Fibroblast of skin of abdomen (primary cell): ENCODE measurements around the gene UNC5A.

Experiments
- DNase-seq: peaks from one replicate; pipeline ENCODE4 v3.0.0-alpha.2; 2013

Gene UNC5A

DNA sequence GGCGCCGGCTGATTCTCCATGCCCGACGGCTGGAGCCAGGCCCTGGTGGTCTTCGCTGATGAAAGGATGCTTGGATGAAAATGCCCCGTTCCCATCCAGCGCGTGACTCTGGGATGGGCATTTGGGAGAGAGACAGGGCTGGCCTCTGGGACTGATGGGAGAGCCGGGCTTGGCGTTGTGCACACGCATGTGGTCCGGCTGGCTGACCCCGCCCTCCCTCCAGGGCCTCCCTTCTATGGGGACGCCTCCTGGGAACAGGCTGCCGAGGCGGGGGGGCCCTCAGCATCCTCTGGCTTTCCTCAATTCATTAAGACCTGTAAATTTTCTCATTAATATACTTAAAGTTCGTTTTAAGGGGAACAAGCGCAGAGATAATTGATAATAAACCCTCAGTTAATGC, 36.8 kb downstream of the UNC5A start:
- no peak for DNase-seq

DNA sequence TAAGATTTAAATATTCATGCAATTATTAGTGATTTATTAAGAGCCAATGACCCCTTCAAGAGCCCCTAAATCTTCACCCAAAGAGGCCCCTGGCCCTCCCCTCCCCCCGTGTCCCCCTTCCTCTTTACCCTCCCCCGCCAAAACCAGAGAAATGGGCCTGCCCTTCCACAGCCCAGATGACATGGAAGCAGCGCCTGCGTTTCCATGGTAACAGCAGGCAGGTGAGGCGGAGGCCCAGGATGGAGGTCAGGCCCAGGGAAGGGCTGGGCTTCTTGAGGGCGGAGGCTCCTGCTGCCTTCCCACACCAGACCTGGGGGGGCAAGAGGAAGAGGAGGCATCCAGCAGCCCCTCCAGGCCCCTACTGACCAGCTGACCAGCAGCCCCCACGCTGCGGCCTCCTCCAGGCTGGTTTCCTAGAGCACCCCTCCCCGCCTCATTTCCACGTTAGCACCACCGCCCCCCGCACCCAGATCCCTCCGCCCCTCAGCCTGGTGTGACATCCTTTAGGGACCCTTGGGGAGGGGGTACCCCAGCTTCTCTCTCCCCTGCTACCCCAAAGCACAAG, 37.4 kb downstream of the UNC5A start:
- DNase-seq, result no peak

DNA sequence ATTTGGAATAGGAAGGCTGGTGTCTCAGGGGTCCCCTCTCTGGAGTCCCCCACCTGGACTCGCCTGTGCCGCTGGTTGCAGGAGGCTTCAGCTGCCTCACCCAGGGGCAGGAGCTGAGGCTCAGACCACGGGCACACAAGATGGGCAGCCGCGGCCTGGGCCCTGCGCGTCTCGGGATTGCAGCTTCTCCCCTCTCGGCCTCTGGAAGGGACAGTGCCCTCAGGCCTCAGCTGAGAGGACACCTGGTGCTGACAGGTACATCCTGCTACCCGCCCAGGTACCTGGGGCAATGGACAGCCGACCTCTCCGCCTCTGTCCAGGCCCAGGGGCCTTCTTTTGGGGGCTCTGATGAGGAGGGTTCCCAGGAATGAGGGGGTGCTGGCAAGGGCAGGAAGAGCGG, 38.3 kb downstream of the UNC5A start:
- DNase-seq, result no peak

DNA sequence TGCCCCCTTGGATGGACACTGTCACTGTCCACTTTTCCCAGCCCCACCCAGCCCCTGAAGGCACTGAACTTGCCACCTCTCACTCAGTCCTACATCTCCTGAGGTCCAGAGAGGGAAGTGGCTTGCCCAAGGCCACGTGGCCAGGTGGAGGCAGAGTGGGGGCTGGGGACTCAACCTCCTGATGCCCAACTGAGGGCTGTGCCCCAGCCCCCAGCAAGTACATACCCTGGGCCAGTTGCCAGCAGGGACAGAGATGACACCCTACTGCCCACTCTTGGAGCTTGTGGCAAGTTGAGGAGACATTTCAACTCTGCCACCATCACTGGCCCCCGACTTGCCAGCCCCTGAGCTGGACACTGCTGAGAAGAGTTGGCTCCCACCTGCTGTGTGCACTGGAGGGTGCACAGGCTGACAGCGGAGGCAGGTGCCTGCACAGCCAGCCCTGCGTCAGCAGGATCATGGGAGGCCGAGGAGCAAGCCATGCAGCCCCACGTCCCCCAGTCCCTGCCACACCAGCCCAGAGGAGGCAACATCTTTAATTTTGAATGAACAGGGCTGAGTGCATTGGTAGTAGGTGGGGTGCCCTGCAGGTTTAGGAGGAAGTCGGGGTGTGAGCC, 39.4 kb downstream of the UNC5A start:
- no peak for DNase-seq

DNA sequence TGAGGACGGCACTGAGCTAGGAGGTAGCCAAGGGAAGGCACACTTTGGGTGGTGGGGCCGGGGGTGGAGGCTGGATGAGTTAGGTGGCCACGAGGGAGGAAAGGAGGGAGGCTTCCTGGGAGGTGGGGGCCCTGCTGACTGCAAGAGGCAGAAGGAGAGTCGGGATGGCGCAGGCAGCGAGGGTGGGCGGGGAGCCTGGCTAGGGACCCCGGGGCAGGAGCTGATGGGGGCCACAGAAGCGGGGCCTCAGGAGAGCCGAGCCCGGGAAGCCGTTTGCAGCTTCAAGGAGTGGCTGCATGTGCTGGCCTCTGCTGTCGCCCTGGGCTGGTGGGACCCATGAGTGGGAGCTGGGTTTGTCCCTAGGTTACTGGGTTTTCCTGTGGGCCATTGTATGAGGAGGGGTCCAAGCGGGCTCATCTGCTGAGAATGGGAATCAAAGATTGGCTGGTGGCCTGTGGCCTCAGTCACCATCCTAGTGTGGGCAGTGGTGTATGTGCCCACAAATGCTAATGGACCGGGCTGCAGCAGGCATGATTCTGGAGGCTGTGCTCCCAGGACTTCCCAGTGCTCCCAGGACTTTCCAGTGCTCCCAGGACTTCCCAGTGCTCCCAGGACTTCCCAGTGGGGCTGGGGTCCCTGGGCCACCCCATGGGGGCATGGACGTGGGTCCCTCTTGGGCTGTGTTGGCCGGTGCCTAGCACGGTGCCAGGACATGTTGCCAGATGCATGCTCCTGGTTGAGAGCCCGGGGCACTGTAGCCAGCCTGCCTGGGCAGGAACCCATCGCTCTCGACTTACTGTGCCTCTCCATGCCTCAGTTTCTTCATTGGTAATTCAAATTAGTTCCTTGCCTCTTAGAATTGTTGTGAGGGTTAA, 40.2 kb downstream of the UNC5A start:
- DNase-seq, result no peak

DNA sequence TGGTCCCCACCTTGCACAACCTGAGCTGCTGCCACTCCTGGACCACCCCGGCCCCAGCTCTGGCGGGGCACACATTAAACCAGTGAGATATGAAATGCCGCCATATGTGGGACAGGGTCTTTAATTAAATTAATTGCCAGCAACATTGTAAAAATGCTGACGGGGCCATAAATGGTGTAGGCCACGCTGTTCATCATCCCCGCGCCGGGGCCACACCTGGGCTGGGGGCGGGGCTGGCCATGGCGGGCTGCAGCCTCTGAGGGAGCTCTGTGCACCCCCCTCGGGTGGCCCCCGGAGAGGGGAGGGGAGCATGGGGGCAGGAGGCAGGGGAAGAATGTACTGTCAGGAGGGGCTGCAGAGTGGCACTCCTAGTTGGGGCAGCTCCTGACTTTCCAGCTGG, 41.0 kb downstream of the UNC5A start:
- no peak for DNase-seq

DNA sequence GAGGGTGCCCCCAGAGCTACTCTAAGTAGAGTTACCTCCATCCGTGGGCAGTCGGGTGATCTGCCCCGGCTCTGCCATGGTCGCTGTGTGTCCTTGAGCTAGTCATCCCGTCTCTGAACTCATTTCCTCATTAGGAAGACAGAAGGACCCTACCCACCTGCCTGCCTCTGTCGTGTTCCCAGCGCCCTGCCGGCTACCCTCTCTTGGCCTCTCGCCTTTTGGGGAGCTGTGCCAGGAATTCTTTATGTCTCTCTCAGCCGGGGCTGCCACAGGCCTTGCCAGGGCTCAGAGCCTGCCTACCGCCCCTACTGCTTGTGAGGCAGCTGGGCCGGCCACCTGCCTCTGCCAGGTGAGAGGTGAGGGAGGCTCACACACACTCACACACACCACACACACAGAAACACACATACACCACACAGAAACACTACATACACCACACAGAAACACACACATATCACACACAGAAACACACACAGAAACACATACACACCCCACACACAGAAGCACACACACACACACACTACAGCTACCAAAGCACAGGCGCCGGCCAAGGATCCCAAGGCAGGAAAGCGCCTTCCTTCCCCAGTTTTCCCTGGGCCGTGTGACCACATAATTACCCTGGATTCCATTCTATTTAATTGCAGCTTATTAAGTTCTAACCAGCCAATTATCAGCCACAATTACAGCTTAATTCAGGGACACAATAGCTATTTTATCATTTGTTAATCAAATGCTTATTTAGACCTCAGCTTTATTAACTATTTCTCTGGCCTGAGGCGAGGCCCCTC, 41.7 kb downstream of the UNC5A start:
- no peak for DNase-seq

DNA sequence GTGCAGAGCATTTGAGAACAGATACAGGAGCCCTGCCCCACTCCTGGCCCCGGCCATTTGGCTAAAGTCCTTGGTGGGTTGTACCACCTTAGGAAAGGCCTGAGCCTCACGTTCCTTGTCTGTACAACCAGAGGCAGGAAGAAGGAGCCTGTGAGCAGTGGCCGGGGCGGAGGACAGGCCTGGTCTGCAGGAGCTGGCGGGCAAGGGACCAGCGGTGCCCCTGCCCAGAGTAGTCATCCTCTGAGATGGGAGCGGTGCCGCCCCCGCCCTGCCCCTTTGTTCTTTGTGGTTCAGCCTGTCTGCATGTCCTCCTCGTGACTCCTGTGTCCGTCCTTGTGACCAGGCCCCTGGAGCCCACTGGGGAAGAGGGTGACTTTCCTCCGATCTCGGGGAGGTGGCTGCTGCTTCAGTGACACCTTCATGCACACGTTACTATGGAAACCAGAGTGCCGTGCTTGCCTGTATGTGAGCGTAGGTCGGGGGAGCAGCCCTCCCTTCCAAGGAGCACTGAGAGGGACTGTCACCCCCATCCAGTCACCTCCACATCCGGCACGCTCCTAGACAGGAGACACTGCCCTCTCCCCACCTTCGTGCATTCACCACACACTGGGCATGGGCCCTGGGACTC, 42.9 kb downstream of the UNC5A start:
- no peak for DNase-seq

DNA sequence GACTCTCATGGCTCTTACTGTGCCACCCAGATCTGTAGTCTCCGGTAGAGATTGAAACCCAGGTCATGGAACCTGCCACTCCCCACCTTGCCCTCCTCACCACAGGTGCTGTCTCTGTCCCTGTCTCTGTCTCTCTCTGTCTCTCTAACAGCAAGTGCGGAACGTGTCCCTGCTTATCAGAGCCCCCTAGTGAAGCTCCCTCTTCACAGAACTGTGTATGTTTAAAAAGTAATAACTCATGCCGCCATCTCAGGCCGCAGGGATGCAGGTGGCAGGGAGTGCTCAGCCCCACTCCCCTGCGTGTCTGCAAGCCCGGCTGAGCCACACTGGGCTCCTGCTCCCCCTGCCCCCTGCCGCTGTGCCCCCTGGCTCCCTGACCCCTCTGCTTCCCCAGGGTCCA, 43.8 kb downstream of the UNC5A start:
- DNase-seq, result no peak

DNA sequence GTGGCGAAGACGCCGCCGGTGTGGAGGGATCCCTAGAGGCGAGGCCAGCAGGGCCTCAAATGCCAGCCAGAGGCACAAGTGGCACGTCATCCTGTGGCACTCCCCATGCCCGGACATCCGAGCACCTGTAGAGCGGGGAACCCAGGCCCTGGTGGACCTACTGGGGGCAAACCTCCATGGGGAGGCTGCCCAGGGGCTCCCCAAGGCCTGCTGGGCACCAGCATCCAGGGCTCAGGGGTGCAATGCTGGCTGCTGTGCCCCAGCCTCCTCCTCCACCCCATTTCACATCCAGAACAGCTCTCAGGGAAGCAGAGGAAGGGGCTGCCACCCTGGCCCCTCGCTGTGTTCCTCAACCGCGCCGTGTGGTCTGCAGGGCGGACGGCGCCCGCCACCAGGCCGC, 45.2 kb downstream of the UNC5A start:
- DNase-seq, result no peak

DNA sequence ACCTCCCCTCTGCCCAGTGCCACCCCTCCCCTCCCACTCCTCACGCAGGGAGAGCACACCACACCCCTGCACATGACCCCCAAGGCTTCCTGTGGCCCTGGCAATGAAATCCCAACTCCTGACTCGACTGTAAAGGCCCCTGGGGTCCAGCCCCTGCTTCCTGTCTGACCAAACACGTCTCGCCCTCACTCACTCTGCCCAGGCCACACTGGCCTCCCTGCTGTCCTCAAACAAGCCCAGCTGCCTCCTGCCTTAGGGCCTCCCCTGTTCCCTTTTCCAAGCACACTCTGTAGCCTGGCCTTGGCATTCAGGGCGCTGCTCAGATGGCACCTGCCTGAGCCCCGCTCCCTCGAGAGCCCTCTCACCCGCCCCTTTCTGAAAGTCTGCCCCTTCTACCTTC, 46.4 kb downstream of the UNC5A start:
- DNase-seq, result no peak

DNA sequence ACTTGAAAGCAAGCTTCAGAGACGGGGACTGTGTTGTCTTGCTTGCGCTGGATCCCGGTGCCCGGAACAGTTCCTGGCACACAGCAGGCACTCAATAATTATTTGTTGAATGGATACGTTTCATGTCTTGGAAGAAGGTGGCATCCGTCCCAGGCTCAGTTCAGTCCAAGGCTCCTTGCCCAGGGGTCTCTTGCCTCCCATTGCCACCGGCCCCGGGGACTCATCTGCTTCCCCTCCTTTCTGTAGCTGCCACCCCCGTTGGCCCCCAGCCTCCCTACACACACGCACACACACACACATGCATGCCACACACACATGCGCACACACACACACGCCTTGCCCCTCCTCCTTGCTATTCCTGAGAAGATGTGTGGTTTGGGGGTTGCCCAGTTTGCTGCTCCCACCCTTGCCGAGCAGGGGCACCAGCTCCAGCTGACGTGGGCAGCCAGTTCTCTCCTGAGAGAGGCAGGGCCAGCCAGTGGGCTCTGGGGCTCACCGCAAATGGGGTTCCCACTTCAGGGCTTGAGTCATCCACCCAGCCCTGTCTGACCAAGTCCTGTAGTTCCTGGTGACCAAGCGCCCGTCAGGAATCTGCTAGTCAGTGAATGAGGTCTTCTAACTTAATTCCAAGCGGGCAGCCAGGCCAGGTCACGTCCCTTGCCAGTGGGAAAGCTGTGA, 47.0 kb downstream of the UNC5A start:
- DNase-seq, result no peak

DNA sequence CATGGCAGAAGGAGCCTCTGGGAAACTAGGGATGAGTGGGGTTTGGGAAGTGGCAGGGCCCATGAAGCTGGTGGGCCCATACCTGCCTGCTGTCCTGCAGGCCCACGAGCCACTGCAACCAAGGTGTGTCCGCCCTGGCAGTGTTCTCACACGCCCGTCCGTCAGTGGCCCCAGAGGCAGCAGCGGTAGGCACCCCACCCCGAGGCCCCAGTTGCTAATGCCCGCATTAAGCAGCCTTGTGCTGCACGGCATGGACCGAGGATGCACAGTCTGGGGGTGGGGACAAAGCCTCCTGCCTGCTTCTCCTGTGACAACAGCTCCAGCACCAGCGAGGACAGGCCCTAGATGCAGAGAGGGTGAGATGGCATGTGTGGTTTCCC, 47.5 kb downstream of the UNC5A start:
- no peak for DNase-seq

DNA sequence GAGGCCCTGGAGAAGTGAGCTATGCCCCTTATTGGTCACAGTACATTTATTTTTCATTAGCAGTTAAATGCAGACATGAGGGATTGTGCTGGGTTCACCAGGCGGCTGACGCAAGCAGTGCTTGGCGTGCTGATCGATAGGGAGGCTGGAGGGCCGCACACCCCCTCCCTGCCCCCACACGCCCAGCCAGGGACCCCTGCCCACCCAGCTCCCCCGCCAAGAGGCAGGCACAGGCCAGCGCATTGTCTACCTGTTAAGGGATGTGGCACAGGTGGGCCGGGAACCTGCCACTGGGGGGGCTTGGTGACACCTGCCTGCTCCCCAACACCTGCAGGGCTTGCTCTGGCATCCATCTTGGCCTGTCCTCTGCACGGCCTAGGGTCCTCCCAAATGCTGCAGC, 49.6 kb downstream of the UNC5A start:
- no peak for DNase-seq

DNA sequence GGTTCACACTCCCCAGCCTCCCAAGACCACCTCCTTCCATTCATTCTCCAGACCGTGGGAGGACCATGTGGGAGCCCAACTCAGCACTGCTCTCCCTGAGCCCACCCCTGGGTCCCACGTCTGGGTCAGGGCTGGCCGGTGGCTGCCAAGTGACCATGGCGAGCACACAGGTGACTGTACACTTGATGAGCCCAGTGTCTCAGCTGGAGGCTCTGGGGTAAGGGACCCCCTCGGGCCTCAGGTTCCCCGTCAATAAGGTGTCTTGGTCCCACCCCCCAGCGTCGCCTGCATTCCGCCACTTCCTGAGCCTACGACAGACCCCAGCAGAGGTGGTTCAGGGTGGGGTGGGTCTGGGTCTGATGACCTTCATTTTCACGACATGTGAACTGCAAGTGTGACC, 50.0 kb downstream of the UNC5A start:
- DNase-seq, result no peak

DNA sequence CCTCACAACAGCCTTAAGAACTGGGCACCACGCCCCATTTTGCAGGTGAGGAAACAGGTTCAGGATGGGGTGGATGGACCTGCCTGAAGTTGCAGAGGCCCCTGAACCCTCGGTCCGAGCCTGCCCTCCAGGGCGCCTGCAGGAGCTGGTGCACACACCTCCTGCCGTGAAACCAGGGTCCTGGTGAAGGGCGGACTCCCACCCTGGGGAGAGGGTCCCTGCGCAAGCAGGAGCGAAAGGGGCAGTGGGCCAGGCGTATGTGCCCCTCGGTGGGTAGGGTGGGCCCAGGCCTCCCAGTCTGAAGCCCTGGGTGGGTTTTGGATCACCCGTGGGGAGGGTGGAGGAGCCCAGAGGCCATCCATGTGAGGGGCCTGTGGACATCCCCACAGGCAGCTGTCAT, 50.9 kb downstream of the UNC5A start:
- no peak for DNase-seq

DNA sequence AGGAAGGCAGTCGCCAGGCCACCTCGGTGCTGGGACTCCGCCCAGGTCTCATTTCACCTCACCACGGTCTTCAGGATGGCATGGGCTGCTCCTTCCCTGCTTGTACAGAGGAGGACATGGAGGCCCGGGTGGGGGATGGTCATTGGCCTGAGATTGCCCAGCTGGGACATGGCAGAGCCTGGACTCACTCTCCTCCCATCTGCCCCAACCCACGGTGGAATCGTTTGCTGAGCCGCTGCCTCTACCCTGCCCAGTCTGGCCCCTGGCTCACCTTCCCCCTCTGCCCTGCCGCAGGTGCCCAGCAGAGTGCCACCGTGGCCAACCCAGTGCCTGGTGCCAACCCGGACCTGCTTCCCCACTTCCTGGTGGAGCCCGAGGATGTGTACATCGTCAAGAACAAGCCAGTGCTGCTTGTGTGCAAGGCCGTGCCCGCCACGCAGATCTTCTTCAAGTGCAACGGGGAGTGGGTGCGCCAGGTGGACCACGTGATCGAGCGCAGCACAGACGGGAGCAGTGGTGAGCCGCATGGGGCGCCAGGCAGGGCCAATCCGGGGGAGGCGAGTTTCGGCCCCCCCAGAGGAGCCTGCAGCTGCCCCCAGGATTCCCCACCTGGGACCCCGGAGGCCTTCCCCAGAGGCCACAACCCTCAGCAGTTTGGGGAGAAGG, 52.1 kb downstream of the UNC5A start:
- no peak for DNase-seq

DNA sequence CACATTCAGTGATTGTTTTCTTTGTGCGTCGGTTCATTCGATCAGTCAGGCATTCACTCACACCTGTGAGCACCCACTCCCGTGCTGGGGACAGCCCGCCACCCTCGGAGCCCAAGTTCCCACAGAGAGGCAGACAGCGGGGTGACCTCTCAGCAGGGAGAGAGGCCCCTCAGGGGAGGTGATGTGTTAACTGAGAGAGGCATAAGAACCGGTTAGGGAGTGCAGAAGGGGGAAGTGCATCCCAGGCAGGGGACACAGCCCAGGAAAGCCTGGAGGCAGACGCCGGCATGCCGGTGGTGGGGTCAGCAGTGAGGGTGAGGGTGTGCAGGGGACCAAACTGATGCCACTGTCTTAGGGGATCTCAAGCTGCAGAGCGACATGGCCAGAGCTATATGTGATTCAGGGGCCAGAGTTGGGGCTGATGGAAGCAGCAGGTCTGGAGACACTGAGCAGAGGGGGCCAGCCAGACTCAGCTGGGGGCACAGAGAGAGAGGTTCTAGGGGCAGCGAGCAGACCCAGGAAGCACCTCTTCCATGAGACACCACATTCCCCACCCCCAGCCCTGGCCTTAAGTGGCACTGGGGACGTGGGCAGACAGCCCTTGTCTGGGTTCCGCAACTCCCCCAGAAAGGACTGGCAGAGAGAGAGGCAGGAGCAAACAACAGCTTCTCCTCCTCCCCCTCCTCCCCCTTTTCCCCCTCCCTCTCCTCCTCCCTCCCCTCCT, 52.8 kb downstream of the UNC5A start:
- no peak for DNase-seq

DNA sequence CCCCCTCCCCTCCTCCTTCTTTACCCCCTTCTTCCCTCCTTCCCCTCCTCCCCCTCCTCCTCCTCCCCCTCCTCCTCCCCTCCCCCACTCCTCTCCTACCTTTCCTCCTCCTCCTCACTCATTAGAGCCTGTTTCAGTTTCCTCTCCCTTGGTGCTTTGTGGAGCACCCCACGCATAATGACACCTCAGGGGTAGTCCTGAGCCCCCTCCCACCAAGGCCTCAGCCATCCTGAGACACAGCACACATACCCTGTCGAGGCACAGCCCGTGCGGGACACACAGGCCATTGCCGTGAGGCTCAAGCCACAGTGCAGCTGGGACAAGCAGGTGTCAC, 53.4 kb downstream of the UNC5A start:
- DNase-seq, result no peak

DNA sequence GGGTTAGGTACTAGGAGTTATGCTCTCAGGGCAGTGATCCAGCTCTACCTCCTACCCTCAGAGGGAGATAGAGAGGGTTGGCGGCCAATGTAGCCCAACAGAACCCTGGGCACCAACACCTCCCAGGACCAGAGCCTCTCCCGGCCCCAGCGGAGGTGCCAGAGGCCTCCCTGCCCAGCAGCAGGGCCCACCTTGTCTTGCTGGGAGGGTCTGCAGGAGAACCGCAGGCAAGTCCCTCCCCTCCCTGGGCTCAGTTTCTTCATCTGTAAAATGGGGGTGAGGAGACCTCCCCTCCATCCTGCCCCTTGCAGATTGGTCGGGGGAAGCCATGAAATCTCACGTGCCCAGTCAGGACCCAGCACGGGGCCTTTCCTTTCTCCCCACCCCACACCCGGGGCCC, 54.4 kb downstream of the UNC5A start:
- DNase-seq, result no peak

DNA sequence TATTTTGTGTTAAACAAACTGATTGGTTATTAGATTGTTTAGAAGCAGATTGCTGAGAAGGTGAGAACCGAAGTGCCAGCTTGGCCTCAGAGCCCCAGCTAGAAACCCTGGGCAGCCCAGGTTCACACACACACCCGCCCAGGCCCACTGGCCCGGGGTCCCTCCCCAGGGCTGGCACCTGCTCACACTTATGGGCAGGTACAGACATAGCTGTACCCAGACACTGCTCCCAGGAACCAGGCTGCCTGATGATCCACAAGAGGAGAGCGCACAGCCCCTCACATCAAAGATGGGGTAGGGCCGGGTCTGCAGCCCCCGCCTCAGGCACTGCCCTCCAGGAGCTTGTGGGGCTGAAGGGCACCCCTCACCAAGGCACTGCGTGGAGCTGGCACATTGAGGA, 55.6 kb downstream of the UNC5A start:
- DNase-seq, result no peak
